WTC11 (cell line): ENCODE data around the gene MAPK11. TPM values are rescaled to one million over a fixed set of nuclear protein-coding genes. Genes with fewer than 3 reads are reported as not detected.
A peak's percentile ranks its signal among the peaks of the same experiment; 100 is the strongest.

Experiments used
- ATAC-seq: fragments of 200-7000 bp; cut with Tn5 transposase; 2 replicates; pipeline ENCODE4 v1.10.0; 2021; ENCODE audit warnings: mild to moderate bottlenecking, moderate library complexity
- CTCF ChIA-PET: fragments of 300-600 bp; sonication (Branson Sonifier 250); formaldehyde crosslinking; loops from one replicate; lab custom pipeline; 2021; ENCODE audit warnings: antibody characterized with exemption; lab: Charles Lee
- POLR2A ChIA-PET: fragments of 350-600 bp; sonication (Branson Sonifier 250); formaldehyde crosslinking; loops from one replicate; lab custom pipeline; 2021; ENCODE audit warnings: antibody characterized with exemption; lab: Charles Lee
- DNase-seq: peaks from one replicate; pipeline ENCODE4 v3.0.0; 2021; ENCODE audit warnings: low spot score
- H3K27ac Mint-ChIP-seq: 2 replicates; pipeline ENCODE4 v1.8.0; 2021; ENCODE audit warnings: mixed read lengths
- H3K27me3 Mint-ChIP-seq: 2 replicates; pipeline ENCODE4 v1.8.0; 2021; ENCODE audit warnings: low read depth, mild to moderate bottlenecking, moderate library complexity, mixed read lengths
- H3K36me3 Mint-ChIP-seq: 2 replicates; pipeline ENCODE4 v1.8.0; 2021; ENCODE audit warnings: mixed read lengths
- H3K4me1 Mint-ChIP-seq: 2 replicates; pipeline ENCODE4 v1.8.0; 2022; ENCODE audit warnings: mixed read lengths
- H3K4me3 Mint-ChIP-seq: 2 replicates; pipeline ENCODE4 v1.8.0; 2021; ENCODE audit warnings: mild to moderate bottlenecking, moderate library complexity, mixed read lengths
- H3K9me3 Mint-ChIP-seq: 2 replicates; pipeline ENCODE4 v1.8.0; 2021; ENCODE audit warnings: mixed read lengths
- AFF4 ChIP-seq: sonication (generic); formaldehyde crosslinking; IDR thresholded peaks from 2 replicates; pipeline ENCODE4 v1.8.1; 2023; ENCODE audit warnings: mild to moderate bottlenecking, missing genetic modification reagents, borderline replicate concordance
- ATF1 ChIP-seq: sonication (generic); formaldehyde crosslinking; IDR thresholded peaks from 2 replicates; pipeline ENCODE4 v1.8.1; 2023; ENCODE audit warnings: mild to moderate bottlenecking, moderate library complexity, missing genetic modification reagents
- ATF2 ChIP-seq: sonication (generic); formaldehyde crosslinking; IDR thresholded peaks from 2 replicates; pipeline ENCODE4 v1.8.1; 2022; ENCODE audit warnings: low read depth, missing genetic modification reagents, borderline replicate concordance
- CDX4 ChIP-seq: fragments of 250-450 bp; sonication (Bioruptor Pico); IDR thresholded peaks from 2 replicates; pipeline ENCODE4 v1.9.0; 2021; ENCODE audit warnings: moderate library complexity, mild to moderate bottlenecking, inconsistent platforms, borderline replicate concordance
- CTCF ChIP-seq: fragments of 200-600 bp; IDR thresholded peaks from 2 replicates; pipeline ENCODE4 v1.8.0; 2022; ENCODE audit warnings: antibody characterized with exemption
- E2F5 ChIP-seq: sonication (generic); formaldehyde crosslinking; IDR thresholded peaks from 2 replicates; pipeline ENCODE4 v1.8.1; 2022; ENCODE audit warnings: mild to moderate bottlenecking, moderate library complexity, missing genetic modification reagents
- EMX1 ChIP-seq: fragments of 250-450 bp; sonication (Bioruptor Pico); IDR thresholded peaks from 2 replicates; pipeline ENCODE4 v1.8.0; 2021; ENCODE audit warnings: mild to moderate bottlenecking
- FOXP1 ChIP-seq: sonication (generic); formaldehyde crosslinking; IDR thresholded peaks from 2 replicates; pipeline ENCODE4 v1.8.0; 2022; ENCODE audit warnings: missing genetic modification reagents, mild to moderate bottlenecking, moderate library complexity, borderline replicate concordance
- HMGXB4 ChIP-seq: sonication (generic); formaldehyde crosslinking; IDR thresholded peaks from 2 replicates; pipeline ENCODE4 v1.8.1; 2023; ENCODE audit warnings: mild to moderate bottlenecking, moderate library complexity, missing genetic modification reagents
- MAX ChIP-seq: sonication (generic); formaldehyde crosslinking; IDR thresholded peaks from 2 replicates; pipeline ENCODE4 v1.8.0; 2022; ENCODE audit warnings: mild to moderate bottlenecking, missing genetic modification reagents
- RELA ChIP-seq: sonication (generic); formaldehyde crosslinking; IDR thresholded peaks from 2 replicates; pipeline ENCODE4 v1.8.1; 2022; ENCODE audit warnings: missing genetic modification reagents, mild to moderate bottlenecking, borderline replicate concordance
- SMAD3 ChIP-seq: sonication (generic); formaldehyde crosslinking; IDR thresholded peaks from 2 replicates; pipeline ENCODE4 v1.8.0; 2022; ENCODE audit warnings: missing genetic modification reagents, mild to moderate bottlenecking, borderline replicate concordance
- SMAD4 ChIP-seq: sonication (generic); formaldehyde crosslinking; IDR thresholded peaks from 2 replicates; pipeline ENCODE4 v1.8.0; 2022; ENCODE audit warnings: mild to moderate bottlenecking, missing genetic modification reagents
- SOX15 ChIP-seq: fragments of 250-450 bp; sonication (Bioruptor Pico); IDR thresholded peaks from 2 replicates; pipeline ENCODE4 v1.9.0; 2021; ENCODE audit warnings: mild to moderate bottlenecking
- TEAD1 ChIP-seq: sonication (generic); formaldehyde crosslinking; IDR thresholded peaks from 2 replicates; pipeline ENCODE4 v1.8.0; 2022; ENCODE audit warnings: mild to moderate bottlenecking, missing genetic modification reagents
- USF1 ChIP-seq: sonication (generic); formaldehyde crosslinking; IDR thresholded peaks from 2 replicates; pipeline ENCODE4 v1.8.0; 2022; ENCODE audit warnings: mild to moderate bottlenecking, missing genetic modification reagents
- ZNF232 ChIP-seq: sonication (generic); formaldehyde crosslinking; IDR thresholded peaks from 2 replicates; pipeline ENCODE4 v1.8.0; 2022; ENCODE audit warnings: mild to moderate bottlenecking, missing genetic modification reagents
- ZNF317 ChIP-seq: sonication (generic); formaldehyde crosslinking; IDR thresholded peaks from 2 replicates; pipeline ENCODE4 v1.8.1; 2023; ENCODE audit warnings: low read depth, mild to moderate bottlenecking, moderate library complexity, missing genetic modification reagents, borderline replicate concordance
- ZNF423 ChIP-seq: fragments of 250-450 bp; sonication (Bioruptor Pico); IDR thresholded peaks from 2 replicates; pipeline ENCODE4 v2.1.2; 2022; ENCODE audit warnings: mild to moderate bottlenecking, moderate library complexity
- total RNA-seq: library from RNA; stranded (reverse); gene quantifications from 3 replicates; pipeline ENCODE4 v1.2.3, GENCODE V29; 2021

MAPK11 gene
- total RNA-seq, 1 experiment from 2014 or later, result 2.3 TPM

- Mint-ChIP-seq H3K27me3 (peaks cover 16% of the 10 kb centered on the region), H3K36me3 (no peaks in the 10 kb centered on the region), H3K27ac (no peak overlapping the region), H3K4me1 (peaks cover 8% of the 10 kb centered on the region), H3K4me3 (peak overlapping the region; percentile 54), H3K9me3 (no peaks in the 10 kb centered on the region)
- POLR2A ChIA-PET, result no interaction called here
- ATAC-seq (peak; percentile 14), DNase-seq (peak; percentile 43)
- TF ChIP-seq ZNF317 (CRISPR knock-in tag) (no peak), CTCF (no peak), MAX (CRISPR knock-in tag) (peak; percentile 58; the same call in 1 of the 2 replicates), ATF2 (no peak), E2F5 (CRISPR knock-in tag) (0 out of 2 replicates have a peak, but pooled peaks have one; percentile 15), ATF1 (no peak), TEAD1 (CRISPR knock-in tag) (0 out of 2 replicates have a peak, but pooled peaks have one; percentile 14), ZNF423 (CRISPR knock-in tag) (0 out of 2 replicates have a peak, but pooled peaks have one; percentile 3), USF1 (CRISPR knock-in tag) (peak; percentile 46; the same call in 1 of the 2 replicates), HMGXB4 (0 out of 2 replicates have a peak, but pooled peaks have one; percentile 39), SMAD3 (CRISPR knock-in tag) (0 out of 2 replicates have a peak, but pooled peaks have one; percentile 43)
- CTCF ChIA-PET, result interaction anchor here (0.6 to 3.7 kb wide), 10 partner anchors 8 to 205 kb away, joined by 3 to 21 read pairs (median 5); partner anchors contain the start of genes DENND6B and HDAC10
These were observed 9.2 kb downstream of the MAPK11 start for GRCh38 chr22:50260801-50261614.

- POLR2A ChIA-PET, result no interaction called here
These were observed 9.8 kb downstream of the MAPK11 start for GRCh38 chr22:50260434-50260800.

More at GRCh38 chr22:50260434-50260800, 9.8 kb downstream of the MAPK11 start:
- Mint-ChIP-seq H3K27me3 (peaks cover 14% of the 10 kb centered on the region), H3K9me3 (no peaks in the 10 kb centered on the region), H3K27ac (no peak overlapping the region), H3K4me1 (peaks cover 8% of the 10 kb centered on the region), H3K36me3 (no peaks in the 10 kb centered on the region), H3K4me3 (peak overlapping the region; percentile 54)
- CTCF ChIA-PET, result interaction anchor here (1.2 to 3.7 kb wide), 5 partner anchors 9 to 66 kb away, joined by 5 to 21 read pairs (median 6); partner anchors contain the start of genes DENND6B and HDAC10
- TF ChIP-seq SMAD4, result no peak
- no peak for TF ChIP-seq RELA (CRISPR knock-in tag)
- TF ChIP-seq ZNF232 (CRISPR knock-in tag), result no peak
- no peak for TF ChIP-seq EMX1
- no peak for TF ChIP-seq SOX15
- TF ChIP-seq TEAD1 (CRISPR knock-in tag), result no peak
- no peak for TF ChIP-seq AFF4 (CRISPR knock-in tag)
- TF ChIP-seq MAX (CRISPR knock-in tag), result no peak
- no peak for TF ChIP-seq CDX4
- TF ChIP-seq ATF1, result no peak
- TF ChIP-seq FOXP1, result no peak
- DNase-seq (no peak), ATAC-seq (no peak)
